Endothelial cell of umbilical vein (primary cell): Measurements from ENCODE around the gene RNU7-1. TPM values are rescaled to one million over a fixed set of nuclear protein-coding genes. Genes with fewer than 3 reads are reported as not detected.

Source experiments
- BruUV-seq: library from RNA; stranded (reverse); fragments of 400-500 nt; replicated peaks from 2 replicates; lab custom pipeline; 2021; lab: Mats Ljungman, UMichigan
- CTCF ChIA-PET: fragments of 300-600, 350-600 bp; sonication (Branson Sonifier 250); formaldehyde crosslinking; loops from one replicate; lab custom pipeline; 2021; ENCODE audit warnings: antibody characterized with exemption, inconsistent platforms; lab: Charles Lee
- POLR2A ChIA-PET: fragments of 300-600, 350-600 bp; sonication (Branson Sonifier 250); formaldehyde crosslinking; loops from one replicate; lab custom pipeline; 2021; ENCODE audit warnings: antibody characterized with exemption, inconsistent platforms; lab: Charles Lee
- DNase-seq: peaks from one replicate; pipeline ENCODE4 v3.0.0-alpha.2; 2011; ENCODE audit warnings: low read depth, low spot score
- FAIRE-seq: peaks from 2 replicates; lab custom pipeline; 2011; peaks lifted over from hg19 to GRCh38; lab: Jason Lieb, UNC
- H2AFZ ChIP-seq: 2 replicates; pipeline ENCODE4 v1.6.0; 2012; ENCODE audit warnings: low read depth, low read length, control low read depth, inconsistent platforms
- H3K27ac ChIP-seq: 2 replicates; pipeline ENCODE4 v1.5.1; 2011; ENCODE audit warnings: low read depth, mild to moderate bottlenecking, control low read depth, low read length, moderate library complexity; ENCODE audit not compliant: insufficient read depth
- H3K27me3 ChIP-seq, 2 experiments: 2 replicates each; pipeline versions ENCODE4 v1.6.0 to v1.6.1; 2011; ENCODE audit warnings: low read length in 2 of 2, mixed read lengths in 1 of 2; ENCODE audit not compliant: control insufficient read depth in 2 of 2, insufficient read depth in 2 of 2
- H3K36me3 ChIP-seq, 2 experiments: 2 replicates in 1 of 2; 3 replicates in 1 of 2; pipeline ENCODE4 v1.5.1; 2011; ENCODE audit warnings: low read length in 2 of 2, mild to moderate bottlenecking in 1 of 2, moderate library complexity in 1 of 2; ENCODE audit not compliant: control insufficient read depth in 2 of 2, insufficient read depth in 2 of 2; ENCODE audit errors: extremely low read depth in 1 of 2
- H3K4me1 ChIP-seq: 3 replicates; pipeline ENCODE4 v1.5.1; 2011; ENCODE audit warnings: mild to moderate bottlenecking, low read length; ENCODE audit not compliant: control insufficient read depth, insufficient read depth; ENCODE audit errors: extremely low read depth
- H3K4me2 ChIP-seq: 2 replicates; pipeline ENCODE4 v1.6.1; 2011; ENCODE audit warnings: low read length, control low read depth, mixed read lengths; ENCODE audit not compliant: insufficient read depth
- H3K4me3 ChIP-seq, 3 experiments: fragments of 200-600 bp in 1 of 3; sonication (generic), shearing (Covaris generic) in 1 of 3; replicated peaks in 1 of 3; 2 replicates each; pipeline ENCODE4 v1.5.1; 2011 to 2016; ENCODE audit warnings: control low read depth in 3 of 3, low read length in 3 of 3, mild to moderate bottlenecking in 2 of 3, inconsistent platforms in 1 of 3, low read depth in 1 of 3, moderate library complexity in 1 of 3; ENCODE audit not compliant: insufficient read depth in 1 of 3
- H3K79me2 ChIP-seq: 2 replicates; pipeline ENCODE4 v1.6.0; 2012; ENCODE audit warnings: low read length, inconsistent platforms; ENCODE audit not compliant: control insufficient read depth, insufficient read depth
- H3K9ac ChIP-seq: replicated peaks from 2 replicates; pipeline ENCODE3; 2011; ENCODE audit warnings: low read length, control low read depth; ENCODE audit not compliant: insufficient read depth; ENCODE audit errors: extremely low read depth
- H3K9me1 ChIP-seq: replicated peaks from 3 replicates; pipeline ENCODE4 v1.6.0; 2011; ENCODE audit warnings: mild to moderate bottlenecking, low read length; ENCODE audit not compliant: control insufficient read depth, insufficient read depth; ENCODE audit errors: extremely low read depth
- H3K9me3 ChIP-seq: replicated peaks from 2 replicates; pipeline ENCODE4 v1.5.1; 2012; ENCODE audit warnings: low read length, inconsistent platforms; ENCODE audit not compliant: control insufficient read depth, insufficient read depth
- H4K20me1 ChIP-seq: replicated peaks from 2 replicates; pipeline ENCODE3; 2011; ENCODE audit warnings: mild to moderate bottlenecking, low read length; ENCODE audit not compliant: control insufficient read depth, insufficient read depth; ENCODE audit errors: extremely low read depth
- EZH2 ChIP-seq: IDR thresholded peaks from 2 replicates; pipeline ENCODE4 v1.6.1; 2012; ENCODE audit warnings: borderline replicate concordance, low read depth, mild to moderate bottlenecking, moderate library complexity, low read length, inconsistent platforms; ENCODE audit not compliant: severe bottlenecking
- GATA2 ChIP-seq: IDR thresholded peaks from 2 replicates; pipeline ENCODE4 v1.7.0; 2011; ENCODE audit warnings: low read depth, mild to moderate bottlenecking, moderate library complexity, mixed read lengths, low read length; ENCODE audit not compliant: insufficient read length, insufficient read depth
- JUN ChIP-seq: IDR thresholded peaks from 2 replicates; pipeline ENCODE4 v1.6.1; 2011; ENCODE audit warnings: borderline replicate concordance, low read depth; ENCODE audit not compliant: insufficient read length, insufficient read depth
- MYC ChIP-seq: IDR thresholded peaks from one replicate; pipeline ENCODE4 v1.6.1; 2011; ENCODE audit warnings: mild to moderate bottlenecking, low read depth, low read length
- POLR2A ChIP-seq: IDR thresholded peaks from 2 replicates; pipeline ENCODE4 v1.6.1; 2012; ENCODE audit warnings: low read depth, mild to moderate bottlenecking, control low read depth, low read length
- POLR2AphosphoS5 ChIP-seq: IDR thresholded peaks from 2 replicates; pipeline ENCODE4 v1.6.1; 2012; ENCODE audit warnings: low read depth, mild to moderate bottlenecking, control low read depth, low read length, moderate library complexity; ENCODE audit not compliant: insufficient read depth
- dilution Hi-C: fragments of 300-500 bp; cut with MboI; formaldehyde crosslinking; loops from one replicate; pipeline ENCODE4 v1.15.0; 2019; ENCODE audit warnings: low sequenced_read_pairs; ENCODE audit not compliant: extremely low pct_ligation_motif_present
- intact Hi-C: fragments of 100-400 bp; cut with micrococcal nuclease; formaldehyde crosslinking; loops from one replicate; pipeline ENCODE4 v1.10.0; 2022
- polyA plus RNA-seq, 4 experiments: library from polyadenylated mRNA; depleted of rRNA in 3 of 4; stranded (reverse) in 3 of 4; unstranded in 1 of 4; fragments of >200 nt; gene quantifications; 2 replicates each; pipeline versions ENCODE4 v1.2.1 to v1.2.3, GENCODE V29; 2011 to 2012; ENCODE audit warnings: missing spikeins in 1 of 4
- total RNA-seq: library from RNA; stranded (reverse); gene quantifications from 2 replicates; pipeline ENCODE4 v1.2.3, GENCODE V29; 2021
- TF ChIP-seq, protein P1 (sequence below): IDR thresholded peaks from 2 replicates; pipeline ENCODE4 v1.6.1; 2011; ENCODE audit not compliant: insufficient read depth, insufficient read length
- TF ChIP-seq, protein P2 (sequence below), 2 donors: IDR thresholded peaks; 1 replicate in 1 of 2; 2 replicates in 1 of 2; pipeline ENCODE4 v1.5.1; 2011; ENCODE audit warnings: low read length in 2 of 2, mild to moderate bottlenecking in 2 of 2, moderate library complexity in 2 of 2, control low read depth in 1 of 2, inconsistent platforms in 1 of 2, low read depth in 1 of 2; ENCODE audit not compliant: insufficient read depth in 1 of 2; ENCODE audit errors: extremely low read depth in 1 of 2

Gene RNU7-1
- total and polyA plus RNA-seq, 2 donors (not counting 3 experiments of a cell fraction or from before 2014, with no cell fraction given): not detected

DNA sequence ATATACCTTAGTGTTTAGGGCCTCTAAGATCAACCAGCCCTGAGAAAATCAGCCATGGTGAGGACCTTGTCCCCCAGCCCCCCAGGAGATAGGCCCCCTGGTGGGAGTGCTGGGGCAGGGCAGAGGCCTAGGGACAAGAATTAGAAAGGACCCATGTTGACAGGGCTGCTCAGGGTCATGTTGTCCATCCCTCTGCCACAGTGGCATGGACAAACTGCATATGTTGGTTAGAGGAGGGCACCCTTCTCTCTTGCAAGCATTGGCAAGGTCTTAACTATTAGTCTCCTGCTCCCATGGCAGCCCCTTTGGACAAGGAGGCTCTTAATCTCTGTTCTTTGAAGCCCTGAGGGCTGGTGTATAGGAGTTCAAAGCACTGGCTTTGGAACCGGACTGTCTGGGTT, 6.8 kb downstream of the RNU7-1 start:
- no peak overlapping the region for H3K4me3 ChIP-seq
- dilution Hi-C loops (no loop called here), intact Hi-C loops (no loop called here)
- DNase-seq (no peak), FAIRE-seq (no peak)
- no peaks in the 10 kb centered on the region for H3K9me3 ChIP-seq
- H3K9me1 ChIP-seq: no peaks in the 10 kb centered on the region
- no peaks in the 10 kb centered on the region for H3K36me3 ChIP-seq
- POLR2A ChIA-PET: no interaction called here
- TF ChIP-seq JUN (no peak), MYC (no peak), POLR2A (no peak), EZH2 (no peak), POLR2AphosphoS5 (no peak), GATA2 (no peak)
- TF ChIP-seq, protein P1, sequence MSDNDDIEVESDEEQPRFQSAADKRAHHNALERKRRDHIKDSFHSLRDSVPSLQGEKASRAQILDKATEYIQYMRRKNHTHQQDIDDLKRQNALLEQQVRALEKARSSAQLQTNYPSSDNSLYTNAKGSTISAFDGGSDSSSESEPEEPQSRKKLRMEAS: no peak
- TF ChIP-seq, protein P2, sequence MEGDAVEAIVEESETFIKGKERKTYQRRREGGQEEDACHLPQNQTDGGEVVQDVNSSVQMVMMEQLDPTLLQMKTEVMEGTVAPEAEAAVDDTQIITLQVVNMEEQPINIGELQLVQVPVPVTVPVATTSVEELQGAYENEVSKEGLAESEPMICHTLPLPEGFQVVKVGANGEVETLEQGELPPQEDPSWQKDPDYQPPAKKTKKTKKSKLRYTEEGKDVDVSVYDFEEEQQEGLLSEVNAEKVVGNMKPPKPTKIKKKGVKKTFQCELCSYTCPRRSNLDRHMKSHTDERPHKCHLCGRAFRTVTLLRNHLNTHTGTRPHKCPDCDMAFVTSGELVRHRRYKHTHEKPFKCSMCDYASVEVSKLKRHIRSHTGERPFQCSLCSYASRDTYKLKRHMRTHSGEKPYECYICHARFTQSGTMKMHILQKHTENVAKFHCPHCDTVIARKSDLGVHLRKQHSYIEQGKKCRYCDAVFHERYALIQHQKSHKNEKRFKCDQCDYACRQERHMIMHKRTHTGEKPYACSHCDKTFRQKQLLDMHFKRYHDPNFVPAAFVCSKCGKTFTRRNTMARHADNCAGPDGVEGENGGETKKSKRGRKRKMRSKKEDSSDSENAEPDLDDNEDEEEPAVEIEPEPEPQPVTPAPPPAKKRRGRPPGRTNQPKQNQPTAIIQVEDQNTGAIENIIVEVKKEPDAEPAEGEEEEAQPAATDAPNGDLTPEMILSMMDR (IDR thresholded peaks at IDR 0.05; ENCODE audit: extremely low read depth in 1 of 2, insufficient read depth in 1 of 2, low read depth in 1 of 2, low read length in 2 of 2): peak; percentile 17 to 29
- no peaks in the 10 kb centered on the region for H3K27me3 ChIP-seq
- no peaks in the 10 kb centered on the region for H4K20me1 ChIP-seq
- H3K27ac ChIP-seq: no peak overlapping the region
- H3K4me2 ChIP-seq: no peak overlapping the region
- H3K4me1 ChIP-seq: peaks cover 17% of the 10 kb centered on the region
- CTCF ChIA-PET: interaction anchor here (1.2 to 1.7 kb wide), 3 partner anchors 11 to 15 kb away, joined by 5 to 6 read pairs (median 5); no protein-coding TSS in a partner anchor
- no peaks in the 10 kb centered on the region for H3K79me2 ChIP-seq
- no TSS peak for BruUV-seq
- H2AFZ ChIP-seq: no peak overlapping the region
- H3K9ac ChIP-seq: no peak overlapping the region
